WI38 (cell line): ENCODE results near the gene PPP4C.

Source experiments
- H3K4me3 ChIP-seq: 2 replicates; pipeline ENCODE4 v1.5.1; 2011; ENCODE audit warnings: low read depth, mild to moderate bottlenecking, control low read depth, low read length
- CTCF ChIP-seq: IDR thresholded peaks from 2 replicates; pipeline ENCODE4 v1.5.1; 2012; ENCODE audit warnings: low read depth, mild to moderate bottlenecking, control low read depth, low read length

The PPP4C gene

GRCh38 chr16:30075503-30076275 is at the start of gene PPP4C:
PPP4C (plus strand) TSS chr16:30075994; CDS start chr16:30076378, 384 bp downstream.
- TF ChIP-seq CTCF: no peak

GRCh38 chr16:30026449-30026848 is 49.3 kb upstream of the PPP4C start:
- no peak for TF ChIP-seq CTCF
- H3K4me3 ChIP-seq: no peak overlapping the region

More at GRCh38 chr16:30075503-30076275, at the start of gene PPP4C:
- peak within 1 kb of the TSS; percentile 98 for H3K4me3 ChIP-seq

GRCh38 chr16:30027588-30028437 is 48.0 kb upstream of the PPP4C start:
- TF ChIP-seq CTCF: no peak
- H3K4me3 ChIP-seq: no peak overlapping the region

GRCh38 chr16:30028438-30029076 is 47.2 kb upstream of the PPP4C start:
- H3K4me3 ChIP-seq: no peak overlapping the region
- TF ChIP-seq CTCF: no peak

- H3K4me3 ChIP-seq: no peak overlapping the region
- TF ChIP-seq CTCF: no peak
Observed at GRCh38 chr16:30030011-30030685, 45.6 kb upstream of the PPP4C start.

- no peak for TF ChIP-seq CTCF
- no peak within 1 kb of the TSS for H3K4me3 ChIP-seq
Observed at GRCh38 chr16:30030841-30031413, 44.9 kb upstream of the PPP4C start, which contains the start of gene TLCD3B. TLCD3B (minus strand) TSS chr16:30031271; CDS start chr16:30030527, 744 bp downstream.
